ENCODE data around the gene SLC6A17.

GRCh38 chr1:110195196-110195595 is 44.9 kb downstream of the SLC6A17 start:
- TF ChIP-seq POLR2AphosphoS5 (IDR thresholded peaks at IDR 0.05) (no peak), POLR2A (IDR thresholded peaks at IDR 0.05) (no peak)

Data from prostate gland (tissue), 1 donor.